IPS-NIHi7 (cell line): ENCODE data around the gene TEFM.
A peak's percentile ranks its signal among the peaks of the same experiment; 100 is the strongest.
"Not testable (repeated sequence)": the region's sequence is repeated elsewhere in the genome, so short reads cannot be mapped to it uniquely, and the experiment has no call there.

ENCODE experiments used
- DNase-seq: peaks from one replicate; pipeline ENCODE4 v3.0.0; 2012; ENCODE audit warnings: mixed read lengths; ENCODE audit errors: extremely low spot score

Gene TEFM

GRCh38 chr17:30921544-30922196 is 15.6 kb upstream of the TEFM start, which contains the start of gene ADAP2:
Gene ADAP2, plus strand, starts transcription at chr17:30921945. Its CDS starts 70 bp downstream, at chr17:30922015.
- DNase-seq, result peak; percentile 70

- DNase-seq, result no peak
These were observed 14.9 kb upstream of the TEFM start for GRCh38 chr17:30920683-30921543.

GRCh38 chr17:30920282-30920681 is 14.2 kb upstream of the TEFM start:
- DNase-seq, result peak; percentile 64

- DNase-seq, result no peak
These were observed 11.0 kb upstream of the TEFM start for GRCh38 chr17:30917050-30917449.

GRCh38 chr17:30915833-30916611 is 10.0 kb upstream of the TEFM start:
- DNase-seq, result no peak

GRCh38 chr17:30913955-30914354 is 7.9 kb upstream of the TEFM start:
- no peak for DNase-seq

- not testable (repeated sequence) for DNase-seq
These were observed 4.1 kb upstream of the TEFM start for GRCh38 chr17:30910151-30910550.

GRCh38 chr17:30908717-30909420 is 2.8 kb upstream of the TEFM start:
- no peak for DNase-seq

GRCh38 chr17:30905742-30906100 is 317 bp downstream of the TEFM start:
- DNase-seq, result peak; percentile 22

GRCh38 chr17:30897311-30897710 is 8.7 kb downstream of the TEFM start:
- no peak for DNase-seq

- DNase-seq, result no peak
These were observed 11.8 kb downstream of the TEFM start for GRCh38 chr17:30894236-30894635.

- DNase-seq, result no peak
These were observed 19.9 kb downstream of the TEFM start for GRCh38 chr17:30886187-30886586.

- DNase-seq, result no peak
These were observed 37.0 kb downstream of the TEFM start for GRCh38 chr17:30869005-30869404.

GRCh38 chr17:30864636-30865035 is 41.4 kb downstream of the TEFM start:
- DNase-seq, result no peak

GRCh38 chr17:30858556-30859250 is 47.3 kb downstream of the TEFM start:
- no peak for DNase-seq

GRCh38 chr17:30854146-30854545 is 51.9 kb downstream of the TEFM start:
- DNase-seq, result no peak
